Activated T-cell treated with anti-CD3 and anti-CD28 coated beads, Interleukin-2, amount 50 U/mL, for 24 hours (primary cell): ENCODE data around the gene TUBA4A.
A peak's percentile ranks its signal among the peaks of the same experiment; 100 is the strongest.
"Not testable (repeated sequence)": the region's sequence is repeated elsewhere in the genome, so short reads cannot be mapped to it uniquely, and the experiment has no call there.

Source experiments
- DNase-seq: peaks from one replicate; pipeline ENCODE4 v3.0.0-alpha.2; 2020
- H3K27ac Mint-ChIP-seq: 2 replicates; pipeline ENCODE4 v1.8.0; 2020; ENCODE audit warnings: mild to moderate bottlenecking, mixed read lengths
- H3K27me3 Mint-ChIP-seq: 2 replicates; pipeline ENCODE4 v1.8.0; 2020; ENCODE audit warnings: mixed read lengths
- H3K36me3 Mint-ChIP-seq: 2 replicates; pipeline ENCODE4 v1.8.0; 2020; ENCODE audit warnings: low read depth, mixed read lengths
- H3K4me1 Mint-ChIP-seq: 2 replicates; pipeline ENCODE4 v1.8.0; 2020; ENCODE audit warnings: low read depth, mixed read lengths
- H3K4me3 Mint-ChIP-seq: 2 replicates; pipeline ENCODE4 v1.8.0; 2020; ENCODE audit warnings: mild to moderate bottlenecking, moderate library complexity, mixed read lengths
- H3K9me3 Mint-ChIP-seq: 2 replicates; pipeline ENCODE4 v1.8.0; 2020; ENCODE audit warnings: mixed read lengths

TUBA4A gene

DNA sequence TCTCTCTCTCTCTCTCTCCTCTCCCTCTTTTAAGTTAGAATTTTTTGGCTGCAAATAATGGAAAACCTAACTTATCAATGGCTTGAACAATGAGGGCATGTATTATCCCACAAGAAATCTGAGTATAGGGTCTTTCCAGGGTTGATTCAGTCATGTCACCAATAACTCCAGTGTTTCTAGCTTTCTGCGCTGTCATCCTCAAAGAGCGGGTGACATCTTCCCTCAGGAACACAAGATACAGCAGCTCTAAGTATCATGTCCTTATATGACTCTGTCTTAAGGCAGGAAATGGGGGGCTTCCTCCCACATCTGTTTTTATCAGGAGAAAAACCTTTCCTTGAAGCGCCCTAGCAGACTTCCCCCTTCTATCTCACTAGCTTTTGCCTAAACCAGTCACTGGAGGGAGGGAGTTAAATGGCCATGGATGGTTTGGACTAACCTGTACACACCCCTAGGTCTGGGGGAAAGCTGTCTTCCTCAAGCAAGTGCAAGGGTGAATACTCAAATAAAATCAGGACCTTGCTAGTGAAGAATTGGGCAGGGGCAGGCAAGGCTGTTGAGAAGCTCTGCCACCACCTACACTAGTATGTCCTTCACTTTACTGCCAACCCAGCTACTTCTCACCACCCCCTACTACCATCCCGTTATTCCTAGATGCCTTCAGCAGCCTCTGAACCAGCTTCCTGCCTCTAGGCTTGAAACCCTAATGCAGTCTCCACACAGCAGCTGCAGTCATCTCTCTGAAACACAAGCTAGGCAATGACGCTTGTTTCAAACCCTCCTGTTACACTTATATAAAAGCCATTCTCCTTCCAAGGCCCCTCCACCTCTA lies 7.5 kb upstream of the TUBA4A start:
- DNase-seq = no peak
- H3K9me3 Mint-ChIP-seq = no peaks in the 10 kb centered on the region
- no peaks in the 10 kb centered on the region for H3K36me3 Mint-ChIP-seq

DNA sequence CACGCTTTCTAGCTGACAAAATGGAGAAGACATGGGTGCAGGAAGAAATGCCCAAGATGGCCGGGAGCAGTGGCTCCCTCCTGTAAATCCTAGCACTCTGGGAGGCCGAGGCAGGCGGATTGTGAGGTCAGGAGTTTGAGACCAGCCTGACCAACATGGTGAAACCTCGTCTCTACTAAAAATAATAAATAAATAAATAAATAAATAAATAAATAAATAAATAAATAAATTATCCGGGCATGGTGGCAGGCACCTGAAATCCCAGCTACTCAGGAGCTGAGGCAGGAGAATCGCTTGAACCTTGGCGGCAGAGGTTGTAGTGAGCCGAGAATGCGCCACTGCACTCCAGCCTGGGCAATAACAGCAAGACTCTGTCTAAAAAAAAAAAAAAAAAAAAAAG lies 5.2 kb upstream of the TUBA4A start:
- not testable (repeated sequence) for H3K27ac Mint-ChIP-seq, H3K36me3 Mint-ChIP-seq, H3K9me3 Mint-ChIP-seq, H3K27me3 Mint-ChIP-seq, H3K4me3 Mint-ChIP-seq, DNase-seq
- H3K4me1 Mint-ChIP-seq = peaks cover 20% of the 10 kb centered on the region

More for the DNA sequence above, 7.5 kb upstream of the TUBA4A start:
- Mint-ChIP-seq H3K27me3 (no peaks in the 10 kb centered on the region), H3K27ac (no peak overlapping the region), H3K4me1 (peaks cover 2% of the 10 kb centered on the region), H3K4me3 (no peak overlapping the region)

DNA sequence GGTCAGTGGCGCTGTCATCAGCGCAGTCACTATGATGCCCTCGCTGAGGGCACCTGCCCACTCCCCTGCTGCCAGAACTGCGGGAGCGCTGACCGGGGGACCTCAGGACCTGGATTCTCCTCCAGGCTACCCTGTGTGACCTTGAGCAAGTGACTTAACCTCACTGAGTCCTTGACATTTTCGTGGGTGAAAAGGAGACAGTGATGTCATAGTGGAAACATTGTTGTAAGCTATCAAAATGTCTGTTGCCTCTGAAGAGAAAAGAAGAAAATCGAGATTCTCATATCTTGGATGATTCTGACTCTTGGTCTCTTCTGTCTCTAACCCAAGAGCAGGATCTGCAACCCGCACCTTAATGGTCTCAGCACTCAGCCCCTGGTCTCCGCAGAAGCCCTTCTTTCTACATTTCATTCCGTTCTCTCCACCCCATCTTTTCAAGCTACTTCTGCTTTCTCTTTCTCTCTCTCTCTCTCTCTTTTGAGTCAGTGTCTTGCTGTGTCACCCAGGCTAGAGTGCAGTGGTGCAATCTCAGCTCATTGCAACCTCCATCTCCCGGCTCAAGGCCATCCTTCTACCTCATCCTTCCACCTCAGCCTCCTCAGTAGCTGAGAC lies 978 bp upstream of the TUBA4A start:
- DNase-seq = peak; percentile 78
- Mint-ChIP-seq H3K27ac (peak overlapping the region; percentile 99), H3K36me3 (peaks cover 40% of the 10 kb centered on the region), H3K4me1 (peaks cover 52% of the 10 kb centered on the region), H3K4me3 (peak overlapping the region; percentile 95), H3K27me3 (no peaks in the 10 kb centered on the region), H3K9me3 (no peaks in the 10 kb centered on the region)

DNA sequence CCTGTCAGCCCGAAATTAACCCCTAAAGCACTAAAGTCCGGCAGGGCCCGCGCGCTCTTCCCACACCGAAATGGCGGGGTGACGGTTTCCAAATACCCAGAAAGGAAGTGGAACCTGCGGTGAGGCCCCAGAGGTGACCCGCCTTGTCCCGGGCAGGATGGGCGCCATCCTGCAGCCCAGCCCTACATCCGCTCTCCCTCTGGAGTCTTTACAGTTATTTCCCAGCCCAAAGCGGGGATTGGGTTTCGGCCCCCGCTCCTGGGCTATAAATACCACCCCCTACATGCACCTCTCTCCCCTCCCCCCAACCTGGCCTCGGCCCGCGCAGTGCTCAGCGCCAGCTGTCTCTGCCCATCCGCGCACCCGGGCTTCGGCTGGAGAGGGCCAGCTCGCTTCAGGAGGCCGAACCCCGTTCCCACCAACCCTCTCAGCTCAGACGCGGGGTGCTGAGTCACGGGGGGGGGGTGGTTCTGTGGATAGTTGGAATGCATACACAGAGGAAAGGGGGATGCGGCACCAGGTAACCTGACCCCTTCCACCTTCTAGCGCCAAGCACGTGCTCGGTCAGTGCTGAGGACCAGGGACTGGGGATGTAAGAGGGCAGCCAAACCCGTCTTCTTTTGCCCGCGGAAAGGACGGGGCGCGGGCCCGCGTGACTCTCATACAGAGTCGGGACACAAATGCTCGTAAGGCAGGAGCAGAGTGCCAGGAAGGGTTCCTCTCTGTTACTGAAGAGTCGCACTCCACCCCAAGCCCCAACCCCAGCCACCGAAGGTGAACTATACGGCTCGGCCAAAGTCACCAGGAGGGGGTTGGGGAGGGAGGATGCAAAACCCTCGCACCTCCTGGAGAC lies 592 bp downstream of the TUBA4A start, which contains the start of gene TUBA4B:
Gene TUBA4B, plus strand, starts transcription at position 344 of the 853 bp plus-strand sequence. Its CDS starts 165 bp downstream, at position 509.
- Mint-ChIP-seq H3K36me3 (peaks cover 55% of the 10 kb centered on the region), H3K9me3 (no peaks in the 10 kb centered on the region), H3K27ac (peak within 1 kb of the TSS; percentile 99), H3K4me3 (peak within 1 kb of the TSS; percentile 95), H3K27me3 (no peaks in the 10 kb centered on the region), H3K4me1 (peaks cover 68% of the 10 kb centered on the region)
- peak; percentile 71 for DNase-seq

DNA sequence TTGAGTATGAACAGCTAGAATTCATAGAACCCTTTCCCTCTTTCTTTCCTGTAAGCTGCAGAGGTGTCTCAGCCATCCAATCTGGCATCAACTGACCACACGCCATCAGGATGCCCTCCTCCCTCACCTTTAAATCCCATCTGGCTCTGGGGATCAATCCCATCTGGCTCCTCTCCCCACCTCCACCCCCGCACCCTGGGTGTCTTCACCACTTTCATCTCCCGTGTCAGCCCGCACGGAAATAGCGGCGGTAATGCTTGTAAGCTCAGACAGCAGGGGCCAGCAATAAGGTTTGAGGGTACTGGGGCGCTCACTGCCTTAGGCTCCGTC lies 1.2 kb downstream of the TUBA4A start:
- Mint-ChIP-seq H3K9me3 (no peaks in the 10 kb centered on the region), H3K27me3 (no peaks in the 10 kb centered on the region), H3K4me1 (peaks cover 74% of the 10 kb centered on the region), H3K36me3 (peaks cover 61% of the 10 kb centered on the region), H3K4me3 (peak overlapping the region; percentile 95), H3K27ac (peak overlapping the region; percentile 97)
- no peak for DNase-seq

DNA sequence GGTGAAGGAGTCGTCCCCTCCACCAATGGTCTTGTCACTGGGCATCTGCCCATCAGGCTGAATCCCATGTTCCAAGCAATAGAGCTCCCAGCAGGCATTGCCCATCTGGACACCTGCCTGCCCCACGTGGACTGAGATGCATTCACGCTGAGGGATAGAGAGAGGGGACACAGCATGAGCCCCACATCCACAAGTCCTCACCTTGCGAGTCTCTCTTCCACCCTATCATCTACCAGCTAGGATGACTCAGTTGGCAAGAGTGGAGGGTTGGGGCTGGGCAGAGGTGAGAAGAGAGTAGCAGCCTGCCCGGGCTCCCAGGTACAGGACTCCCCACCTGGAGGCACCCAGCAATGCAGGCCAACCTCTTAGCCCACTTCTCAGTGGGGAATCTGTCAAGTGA lies 1.6 kb downstream of the TUBA4A start:
- peaks cover 66% of the 10 kb centered on the region for H3K36me3 Mint-ChIP-seq
- DNase-seq = peak; percentile 58
- H3K4me3 Mint-ChIP-seq = peak overlapping the region; percentile 95
- H3K27ac Mint-ChIP-seq = peak overlapping the region; percentile 97
- H3K27me3 Mint-ChIP-seq = no peaks in the 10 kb centered on the region
- H3K4me1 Mint-ChIP-seq = peaks cover 78% of the 10 kb centered on the region
- H3K9me3 Mint-ChIP-seq = no peaks in the 10 kb centered on the region

DNA sequence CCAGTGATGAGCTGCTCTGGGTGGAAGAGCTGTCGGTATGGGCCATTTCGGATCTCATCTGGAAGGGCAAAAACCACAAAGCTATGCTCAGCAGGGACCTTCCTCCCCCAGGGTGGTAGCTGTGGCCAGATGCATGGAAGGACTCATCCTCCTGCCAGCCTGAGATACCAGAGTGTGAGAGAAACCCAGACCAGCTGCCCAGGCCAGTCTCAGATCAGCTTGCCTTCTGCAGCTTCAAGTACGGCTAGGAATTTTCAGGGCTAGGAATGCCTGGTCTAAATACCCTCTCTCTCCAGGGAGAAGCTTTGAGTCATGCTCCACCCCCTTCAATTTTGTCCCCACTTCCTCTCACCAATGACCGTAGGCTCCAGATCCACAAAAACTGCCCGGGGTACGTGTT lies 2.1 kb downstream of the TUBA4A start:
- Mint-ChIP-seq H3K27me3 (no peaks in the 10 kb centered on the region), H3K9me3 (no peaks in the 10 kb centered on the region), H3K36me3 (peaks cover 70% of the 10 kb centered on the region), H3K4me3 (peak overlapping the region; percentile 95), H3K27ac (peak overlapping the region; percentile 97), H3K4me1 (peaks cover 82% of the 10 kb centered on the region)
- DNase-seq = no peak

DNA sequence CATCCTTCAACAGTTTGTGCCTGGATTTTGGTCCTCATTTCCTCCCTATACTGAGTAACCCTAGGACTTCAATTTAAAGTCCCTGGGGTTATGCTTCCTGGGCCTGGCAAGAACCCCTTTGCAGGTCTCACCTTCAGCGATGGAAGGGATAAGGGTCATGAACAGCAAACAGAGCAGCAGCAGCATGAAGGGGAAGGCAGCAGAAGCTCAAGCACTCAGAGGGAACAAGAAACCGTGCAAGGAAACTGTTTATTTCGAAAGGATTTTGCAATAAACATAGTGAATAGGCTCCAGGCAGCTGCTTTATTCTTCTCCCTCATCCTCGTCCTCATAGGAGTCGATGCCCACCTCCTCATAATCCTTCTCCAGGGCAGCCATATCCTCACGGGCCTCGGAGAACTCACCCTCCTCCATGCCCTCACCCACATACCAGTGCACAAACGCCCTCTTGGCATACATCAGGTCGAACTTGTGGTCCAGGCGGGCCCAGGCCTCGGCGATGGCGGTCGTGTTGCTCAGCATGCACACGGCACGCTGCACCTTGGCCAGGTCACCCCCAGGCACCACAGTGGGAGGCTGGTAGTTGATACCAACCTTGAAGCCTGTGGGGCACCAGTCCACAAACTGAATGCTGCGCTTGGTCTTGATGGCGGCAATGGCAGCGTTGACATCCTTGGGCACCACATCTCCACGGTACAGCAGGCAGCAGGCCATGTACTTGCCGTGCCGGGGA lies 3.5 kb downstream of the TUBA4A start:
- H3K4me1 Mint-ChIP-seq = peaks cover 80% of the 10 kb centered on the region
- DNase-seq = no peak
- no peaks in the 10 kb centered on the region for H3K27me3 Mint-ChIP-seq
- peak overlapping the region; percentile 92 for H3K27ac Mint-ChIP-seq
- H3K9me3 Mint-ChIP-seq = no peaks in the 10 kb centered on the region
- H3K4me3 Mint-ChIP-seq = peak overlapping the region; percentile 95
- H3K36me3 Mint-ChIP-seq = peaks cover 80% of the 10 kb centered on the region

DNA sequence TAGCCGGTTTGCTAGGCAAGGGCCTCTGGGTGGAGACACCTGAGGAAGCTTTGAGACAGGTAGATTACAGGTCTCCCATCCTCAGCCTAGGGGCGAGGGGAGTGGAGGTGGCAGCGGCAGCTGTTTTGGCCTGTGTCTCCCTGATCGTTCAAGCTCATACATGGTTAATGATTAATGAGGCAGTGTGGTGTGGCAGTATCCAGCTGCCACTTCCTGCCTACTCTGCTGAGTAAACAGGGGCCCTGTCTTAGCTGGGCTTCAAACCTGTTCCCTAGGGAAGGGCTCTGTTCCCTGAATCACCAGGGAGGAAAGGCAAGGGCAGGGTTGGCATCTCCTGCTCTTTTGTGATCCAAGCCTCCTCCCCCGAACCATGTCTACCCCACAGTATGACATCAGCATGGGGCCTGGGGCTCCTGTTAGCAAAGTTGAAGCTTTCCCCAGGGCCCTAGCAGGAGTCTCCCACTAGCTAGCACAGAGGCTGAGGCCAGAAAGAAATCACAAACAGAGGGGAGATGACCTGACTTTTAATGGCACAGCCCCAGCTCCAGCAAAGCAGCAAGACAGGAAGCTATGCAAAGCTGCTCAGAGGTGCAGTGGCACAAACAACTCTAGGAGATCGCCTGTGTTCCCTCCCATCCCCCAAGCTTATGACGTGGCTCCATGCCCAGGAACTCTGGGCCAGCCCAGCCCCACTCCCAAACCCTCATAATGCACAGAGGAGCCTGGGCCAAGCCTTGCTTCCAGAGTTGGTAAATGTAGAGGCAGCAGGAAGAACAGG lies 4.3 kb downstream of the TUBA4A start:
- Mint-ChIP-seq H3K27ac (peak overlapping the region; percentile 92), H3K4me3 (peak overlapping the region; percentile 95), H3K36me3 (peaks cover 82% of the 10 kb centered on the region), H3K9me3 (no peaks in the 10 kb centered on the region), H3K27me3 (no peaks in the 10 kb centered on the region), H3K4me1 (peaks cover 77% of the 10 kb centered on the region)
- DNase-seq = peak; percentile 51

DNA sequence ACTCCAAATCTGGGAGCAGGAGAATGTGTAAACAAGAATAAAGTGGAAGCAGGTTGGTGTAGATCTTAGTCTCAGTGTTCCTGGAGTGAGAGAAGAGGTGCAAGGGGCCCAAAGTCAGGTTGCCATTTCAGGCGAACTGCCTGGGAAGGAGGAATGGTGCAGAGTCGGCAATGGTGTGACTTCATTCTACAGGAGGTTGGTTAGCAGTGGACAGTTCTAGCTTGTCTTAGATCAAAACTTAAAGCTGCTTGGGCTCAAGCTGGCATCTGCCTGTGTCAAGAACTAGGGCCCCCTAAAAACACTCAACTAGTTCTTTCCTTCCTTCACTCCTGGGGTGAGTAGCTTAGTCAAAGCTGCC lies 4.9 kb downstream of the TUBA4A start:
- peaks cover 81% of the 10 kb centered on the region for H3K4me1 Mint-ChIP-seq
- H3K27me3 Mint-ChIP-seq = no peaks in the 10 kb centered on the region
- H3K9me3 Mint-ChIP-seq = no peaks in the 10 kb centered on the region
- DNase-seq = no peak
- H3K27ac Mint-ChIP-seq = peak overlapping the region; percentile 92
- H3K36me3 Mint-ChIP-seq = peaks cover 80% of the 10 kb centered on the region
- H3K4me3 Mint-ChIP-seq = peak overlapping the region; percentile 95

DNA sequence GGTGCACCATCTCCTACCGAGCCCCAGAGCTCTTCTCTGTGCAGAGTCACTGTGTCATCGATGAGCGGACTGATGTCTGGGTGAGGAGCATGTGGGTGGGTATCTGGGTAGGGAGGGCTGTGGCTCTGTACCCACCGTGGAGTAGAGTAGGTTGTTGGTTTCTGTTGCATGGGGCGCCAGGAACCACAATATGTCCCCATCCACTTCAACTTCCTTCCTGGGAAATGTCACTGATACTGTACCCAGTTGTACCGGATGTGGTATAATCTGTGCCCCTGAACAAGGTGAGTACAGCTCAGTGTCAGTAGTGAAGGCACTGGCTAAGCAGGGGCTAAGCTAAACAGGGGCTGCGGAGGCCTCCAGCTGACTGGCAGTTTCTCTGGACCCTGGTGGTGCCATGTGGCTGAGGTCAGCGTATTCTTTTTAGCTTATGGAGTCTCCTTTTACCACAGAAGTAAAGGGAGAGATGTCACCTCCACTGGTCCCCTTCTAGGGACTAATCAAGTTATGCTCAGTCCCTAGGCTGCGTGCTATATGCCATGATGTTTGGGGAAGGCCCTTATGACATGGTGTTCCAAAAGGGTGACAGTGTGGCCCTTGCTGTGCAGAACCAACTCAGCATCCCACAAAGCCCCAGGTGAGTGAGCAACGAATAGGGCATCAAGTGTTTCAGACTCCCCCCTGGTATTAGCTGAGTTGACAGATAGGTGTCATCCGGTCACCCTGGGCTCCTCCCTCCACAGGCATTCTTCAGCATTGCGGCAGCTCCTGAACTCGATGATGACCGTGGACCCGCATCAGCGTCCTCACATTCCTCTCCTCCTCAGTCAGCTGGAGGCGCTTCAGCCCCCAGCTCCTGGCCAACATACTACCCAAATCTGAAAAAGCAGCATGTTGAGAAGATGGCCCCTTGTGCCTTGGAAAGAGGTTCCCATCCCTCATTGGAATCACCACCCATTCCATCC lies 5.8 kb downstream of the TUBA4A start:
- Mint-ChIP-seq H3K27me3 (no peaks in the 10 kb centered on the region), H3K9me3 (no peaks in the 10 kb centered on the region), H3K27ac (peak overlapping the region; percentile 99), H3K36me3 (peaks cover 75% of the 10 kb centered on the region), H3K4me3 (peak overlapping the region; percentile 98), H3K4me1 (peaks cover 81% of the 10 kb centered on the region)
- peak; percentile 67 for DNase-seq

DNA sequence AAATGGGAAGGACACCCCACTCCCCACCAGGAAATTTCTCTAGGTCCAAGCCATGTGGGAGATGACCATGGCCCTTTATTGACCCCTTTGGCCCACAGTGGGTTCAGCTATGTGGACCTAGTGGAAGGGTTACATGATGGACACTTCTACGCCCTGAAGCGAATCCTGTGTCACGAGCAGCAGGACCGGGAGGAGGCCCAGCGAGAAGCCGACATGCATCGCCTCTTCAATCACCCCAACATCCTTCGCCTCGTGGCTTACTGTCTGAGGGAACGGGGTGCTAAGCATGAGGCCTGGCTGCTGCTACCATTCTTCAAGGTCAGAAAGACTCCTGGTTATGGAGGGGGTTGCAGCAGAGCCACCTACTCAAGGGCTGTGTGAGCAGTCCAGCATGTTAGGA lies 7.2 kb downstream of the TUBA4A start:
- Mint-ChIP-seq H3K4me3 (peak overlapping the region; percentile 98), H3K36me3 (peaks cover 61% of the 10 kb centered on the region), H3K4me1 (peaks cover 68% of the 10 kb centered on the region), H3K27me3 (no peaks in the 10 kb centered on the region), H3K9me3 (no peaks in the 10 kb centered on the region), H3K27ac (peak overlapping the region; percentile 99)
- no peak for DNase-seq

DNA sequence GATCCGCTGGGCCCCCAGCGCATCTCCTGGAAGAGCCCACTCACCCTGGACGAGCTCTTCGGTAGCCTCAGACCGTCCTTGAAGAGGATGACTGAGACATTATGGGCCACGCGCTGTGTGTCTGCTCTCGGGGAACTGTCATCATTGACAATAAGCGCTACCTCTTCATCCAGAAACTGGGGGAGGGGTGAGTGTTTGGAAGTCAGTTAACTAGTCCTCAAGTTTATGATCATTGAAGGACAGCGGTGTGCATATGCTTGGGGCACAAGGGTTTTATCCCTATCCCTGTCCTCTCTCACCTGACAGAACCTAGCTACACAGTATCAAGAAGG lies 7.9 kb downstream of the TUBA4A start:
- Mint-ChIP-seq H3K4me3 (peak overlapping the region; percentile 98), H3K4me1 (peaks cover 61% of the 10 kb centered on the region), H3K27me3 (no peaks in the 10 kb centered on the region), H3K9me3 (no peaks in the 10 kb centered on the region), H3K27ac (peak overlapping the region; percentile 99), H3K36me3 (peaks cover 54% of the 10 kb centered on the region)
- DNase-seq = no peak
